ENCODE measurements around the gene ATAD1. TPM values are rescaled to one million over a fixed set of nuclear protein-coding genes. Genes with fewer than 3 reads are reported as not detected.

ATAD1 gene
- total and polyA plus RNA-seq, 2 experiments from 2014 or later, result 47.4 to 82.5 TPM

DNA sequence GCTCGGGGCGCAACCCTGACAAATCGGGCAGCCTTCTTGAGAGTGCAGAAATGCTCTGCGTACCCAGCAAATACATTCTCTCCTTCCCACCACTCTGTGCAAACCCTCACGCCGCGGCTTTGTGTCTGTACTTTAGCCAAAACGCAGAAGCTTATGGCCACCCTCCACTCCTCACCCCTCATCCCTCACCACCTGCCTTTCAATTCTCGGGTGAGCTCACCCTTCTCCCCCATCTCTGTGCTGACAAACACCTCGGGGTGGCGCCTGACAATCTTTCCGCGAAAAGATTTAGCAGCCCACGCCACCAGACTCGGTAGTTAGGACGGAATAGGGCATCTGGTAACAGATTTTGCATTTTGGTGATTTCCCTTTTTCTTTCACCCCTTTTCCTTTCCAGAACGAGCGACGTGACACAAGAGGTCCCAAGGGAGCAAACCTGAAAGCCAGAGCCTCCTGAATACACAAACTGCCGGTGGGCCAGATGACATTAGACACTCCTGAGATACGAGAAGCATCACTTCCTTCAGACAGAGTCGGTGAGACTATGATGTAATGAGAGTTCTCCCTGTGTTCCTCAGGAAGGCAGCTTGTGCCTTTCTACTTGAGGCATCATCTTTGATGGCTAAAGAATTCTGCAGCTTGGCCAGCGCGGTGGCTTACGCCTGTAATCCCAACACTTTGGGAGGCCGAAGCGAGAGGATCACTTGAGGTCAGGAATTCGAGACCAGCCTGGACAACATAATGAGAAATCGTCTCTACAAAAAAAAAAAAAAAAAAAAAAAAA lies 671 bp upstream of the ATAD1 start:
- peaks cover 23% of the 10 kb centered on the region for H3K4me1 ChIP-seq (ENCODE audit: low read depth)
- peak; percentile 18 to 23 for DNase-seq (ENCODE audit: low read depth in 1 of 2, low spot score in 1 of 2)
- no peak for TF ChIP-seq CTCF (IDR thresholded peaks at IDR 0.05; ENCODE audit: low read depth, low read length)
- H3K4me3 ChIP-seq, result peak overlapping the region; percentile 58
- peak overlapping the region; percentile 95 for H3K27ac ChIP-seq
- H3K9me3 ChIP-seq (ENCODE audit: low read depth), result no peaks in the 10 kb centered on the region
- no peaks in the 10 kb centered on the region for H3K27me3 ChIP-seq
- peaks cover 4% of the 10 kb centered on the region for H3K36me3 ChIP-seq

DNA sequence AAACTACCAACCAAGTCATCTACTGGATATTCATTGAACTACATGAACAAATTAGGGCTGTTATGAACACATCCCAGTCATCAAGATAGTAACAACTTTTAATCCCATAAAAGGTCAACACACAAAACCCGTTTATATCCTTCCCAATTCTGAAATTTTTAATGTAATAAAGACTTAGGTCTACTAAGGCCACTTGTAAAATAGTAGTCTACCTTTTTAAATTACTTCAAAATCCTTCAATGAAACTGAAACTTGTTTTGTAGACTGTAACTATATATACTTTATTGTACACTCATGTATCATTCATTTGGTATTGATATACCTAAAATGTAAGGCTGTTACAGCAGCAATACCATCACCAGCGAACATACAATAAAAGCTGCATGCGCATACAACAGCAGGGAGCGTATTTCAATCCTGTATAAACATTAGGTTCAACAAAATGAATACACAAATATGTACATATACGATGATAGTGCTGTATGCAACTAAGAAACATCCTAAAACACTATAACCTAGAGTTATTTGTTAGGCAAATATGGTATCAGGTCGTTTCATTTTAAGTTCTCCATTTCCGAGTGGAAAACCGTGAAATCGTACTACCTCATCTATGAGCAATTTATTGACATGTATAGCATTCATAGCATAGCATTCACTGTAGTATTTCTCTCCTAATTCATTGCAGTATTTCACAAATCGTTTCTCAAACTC lies 973 bp downstream of the ATAD1 start:
- Histone ChIP-seq H3K27me3 (no peaks in the 10 kb centered on the region), H3K4me1 (ENCODE audit: low read depth) (peaks cover 23% of the 10 kb centered on the region), H3K4me3 (peak overlapping the region; percentile 58), H3K9me3 (ENCODE audit: low read depth) (no peaks in the 10 kb centered on the region), H3K27ac (peak overlapping the region; percentile 95), H3K36me3 (peaks cover 9% of the 10 kb centered on the region)
- TF ChIP-seq CTCF (IDR thresholded peaks at IDR 0.05; ENCODE audit: low read depth, low read length), result no peak
- no peak for DNase-seq (ENCODE audit: low read depth in 1 of 2, low spot score in 1 of 2)

GRCh38 chr10:87816163-87816897 lies 1.7 kb downstream of the ATAD1 start:
- Histone ChIP-seq H3K36me3 (peaks cover 9% of the 10 kb centered on the region), H3K9me3 (ENCODE audit: low read depth) (no peaks in the 10 kb centered on the region), H3K4me1 (ENCODE audit: low read depth) (peaks cover 23% of the 10 kb centered on the region), H3K4me3 (peak overlapping the region; percentile 58), H3K27ac (peak overlapping the region; percentile 95), H3K27me3 (no peaks in the 10 kb centered on the region)
- no peak for DNase-seq (ENCODE audit: low read depth in 1 of 2, low spot score in 1 of 2)
- no peak for TF ChIP-seq CTCF (IDR thresholded peaks at IDR 0.05; ENCODE audit: low read depth, low read length)

GRCh38 chr10:87804939-87805569 lies 13.0 kb downstream of the ATAD1 start:
- Histone ChIP-seq H3K27me3 (no peaks in the 10 kb centered on the region), H3K36me3 (peaks cover 48% of the 10 kb centered on the region), H3K4me3 (no peak overlapping the region), H3K9me3 (ENCODE audit: low read depth) (no peaks in the 10 kb centered on the region), H3K27ac (no peak overlapping the region), H3K4me1 (ENCODE audit: low read depth) (no peaks in the 10 kb centered on the region)
- no peak for DNase-seq (ENCODE audit: low read depth in 1 of 2, low spot score in 1 of 2)
- no peak for TF ChIP-seq CTCF (IDR thresholded peaks at IDR 0.05; ENCODE audit: low read depth, low read length)

DNA sequence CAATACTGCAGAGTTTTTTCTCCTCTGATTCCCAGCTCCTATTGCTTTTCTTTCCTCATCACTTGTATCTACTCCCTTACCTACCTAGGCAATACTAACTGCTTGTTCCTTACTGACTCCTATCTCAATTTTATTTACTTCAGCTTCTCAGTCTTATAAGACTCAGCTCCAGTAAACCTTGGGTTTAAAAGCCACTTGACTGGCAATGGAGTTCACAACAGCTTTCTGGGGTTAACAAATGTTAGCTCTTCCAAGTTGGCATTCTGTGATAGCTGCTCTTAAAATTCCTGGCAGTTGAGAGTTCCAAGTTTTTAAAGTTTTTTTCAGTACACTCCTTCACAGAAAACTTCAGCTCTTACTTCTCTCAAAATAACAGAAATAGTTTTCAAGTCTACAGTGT lies 14.2 kb downstream of the ATAD1 start:
- Histone ChIP-seq H3K27me3 (no peaks in the 10 kb centered on the region), H3K4me3 (no peak overlapping the region), H3K27ac (no peak overlapping the region), H3K9me3 (ENCODE audit: low read depth) (no peaks in the 10 kb centered on the region), H3K4me1 (ENCODE audit: low read depth) (no peaks in the 10 kb centered on the region), H3K36me3 (peaks cover 46% of the 10 kb centered on the region)
- TF ChIP-seq CTCF (IDR thresholded peaks at IDR 0.05; ENCODE audit: low read depth, low read length), result no peak
- DNase-seq (ENCODE audit: low read depth in 1 of 2, low spot score in 1 of 2), result no peak
